Esophagus muscularis mucosa (tissue), 4 donors: ENCODE data around the gene ATOX1. TPM values are rescaled to one million over a fixed set of nuclear protein-coding genes. Genes with fewer than 3 reads are reported as not detected.
"Not testable (repeated sequence)": the region's sequence is repeated elsewhere in the genome, so short reads cannot be mapped to it uniquely, and the experiment has no call there.

Experiments
- DNase-seq: peaks from one replicate; pipeline ENCODE4 v3.0.0-alpha.2; 2017; ENCODE audit errors: extremely low spot score
- H3K27ac ChIP-seq, 4 donors: fragments of 200-600 bp; sonication (generic); replicated peaks in 1 of 4; 1 replicate in 3 of 4; 2 replicates in 1 of 4; pipeline ENCODE4 v1.5.1; 2016 to 2019; ENCODE audit warnings: mild to moderate bottlenecking in 1 of 4
- H3K27me3 ChIP-seq, 4 donors: fragments of 200-600 bp; sonication (generic); one replicate each; pipeline versions ENCODE4 v1.5.1 to v1.6.0; 2016 to 2019
- H3K36me3 ChIP-seq, 4 donors: fragments of 200-600 bp; sonication (generic); one replicate each; pipeline ENCODE4 v1.5.1; 2016 to 2019
- H3K4me1 ChIP-seq, 4 donors: fragments of 200-600 bp; sonication (generic); one replicate each; pipeline ENCODE4 v1.5.1; 2016 to 2019
- H3K4me3 ChIP-seq, 4 donors: fragments of 200-600 bp; sonication (generic); 1 replicate in 2 of 4; 2 replicates in 2 of 4; pipeline ENCODE4 v1.5.1; 2016 to 2019; ENCODE audit warnings: mild to moderate bottlenecking in 4 of 4, moderate library complexity in 1 of 4
- H3K9me3 ChIP-seq, 4 donors: fragments of 200-600 bp; sonication (generic); 1 replicate in 3 of 4; 2 replicates in 1 of 4; pipeline ENCODE4 v1.5.1; 2016 to 2019
- CTCF ChIP-seq, 3 experiments: fragments of 200-600 bp in 2 of 3; fragments of 450-650 bp in 1 of 3; sonication (generic) in 2 of 3; IDR thresholded peaks; one replicate each; pipeline ENCODE4 v1.5.1; 2017 to 2019; ENCODE audit warnings: antibody characterized with exemption in 3 of 3, mild to moderate bottlenecking in 2 of 3, moderate library complexity in 1 of 3
- EP300 ChIP-seq: sonication (generic); formaldehyde crosslinking; IDR thresholded peaks from one replicate; pipeline ENCODE4 v1.6.1; 2017; ENCODE audit warnings: antibody characterized with exemption
- POLR2A ChIP-seq: fragments of 450-650 bp; IDR thresholded peaks from one replicate; pipeline ENCODE4 v1.6.1; 2017; ENCODE audit warnings: antibody characterized with exemption, moderate library complexity, mild to moderate bottlenecking, low read depth
- POLR2AphosphoS5 ChIP-seq, 2 donors: sonication (generic); formaldehyde crosslinking; IDR thresholded peaks; one replicate each; pipeline ENCODE4 v1.6.1; 2017; ENCODE audit warnings: antibody characterized with exemption in 2 of 2
- WGBS: methylation state at CpG from one replicate; pipeline ENCODE4 v1.1.5; 2018; 5-methylcytosine and 5-hydroxymethylcytosine counted together
- intact Hi-C: fragments of 100-400 bp; cut with DNase I; formaldehyde crosslinking; loops from one replicate; pipeline ENCODE4 v1.15.1; 2023
- total RNA-seq, 4 donors: library from RNA; depleted of rRNA; stranded (reverse); fragments of >200 nt; gene quantifications; one replicate each; pipeline versions ENCODE4 v1.1.0 to v1.2.1, GENCODE V29; 2016

Gene ATOX1
- total RNA-seq, 4 donors from 2014 or later: 101 to 144 (median 114) TPM

GRCh38 chr5:151700296-151700695 is 58.1 kb downstream of the ATOX1 start:
- peaks cover 12 to 53% (median 50%) of the 10 kb centered on the region in 4 donors for H3K4me1 ChIP-seq

DNA sequence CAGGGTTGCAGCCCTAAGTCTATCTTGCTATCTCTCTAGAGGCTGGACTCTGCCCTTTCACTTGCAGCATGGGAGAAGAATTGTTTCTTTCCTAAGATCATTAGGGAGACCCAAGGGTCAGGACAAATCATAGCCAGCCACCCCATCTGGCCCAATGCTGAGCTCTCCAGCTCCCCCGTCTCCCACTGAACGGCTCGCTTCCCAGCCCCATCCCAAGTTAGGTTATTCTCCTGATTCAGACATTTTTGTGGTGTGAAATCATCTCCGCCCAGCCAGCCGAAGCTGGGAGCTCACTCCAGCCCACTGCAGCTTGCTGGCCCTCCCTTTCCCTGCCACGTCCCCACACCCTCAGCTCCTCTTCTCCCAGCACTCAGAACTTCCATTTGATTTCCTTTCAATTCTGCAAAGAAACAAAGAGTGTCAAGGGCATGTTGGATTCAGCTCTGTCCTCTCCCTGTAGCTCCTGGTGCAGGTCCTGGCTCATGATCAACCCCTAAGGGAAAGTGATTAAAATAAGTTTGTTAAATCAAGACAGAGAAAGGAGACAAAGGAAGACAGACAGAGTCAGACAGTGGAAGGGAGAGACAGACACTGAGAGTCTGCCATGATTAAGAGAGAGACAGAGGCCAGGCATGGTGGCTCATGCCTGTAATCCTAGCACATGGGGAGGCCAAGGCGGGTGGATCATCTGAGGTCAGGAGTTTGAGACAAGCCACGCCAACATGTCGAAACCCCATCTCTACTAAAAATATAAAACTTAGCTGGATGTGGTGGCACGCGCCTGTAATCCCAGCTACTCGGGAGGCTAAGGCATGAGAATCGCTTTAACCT is 59.1 kb downstream of the ATOX1 start:
- DNase-seq: no peak
- peak overlapping the region in 3 of 4 donors; percentile 11 to 19 (median 13) for H3K4me3 ChIP-seq
- no peaks in the 10 kb centered on the region for H3K9me3 ChIP-seq
- peaks cover 12 to 55% (median 51%) of the 10 kb centered on the region in 4 donors for H3K4me1 ChIP-seq
- no peaks in the 10 kb centered on the region for H3K27me3 ChIP-seq
- TF ChIP-seq EP300: no peak
- TF ChIP-seq POLR2AphosphoS5 (IDR thresholded peaks at IDR 0.05): peak; percentile 53 to 68
- no peak for TF ChIP-seq POLR2A
- intact Hi-C loops: loop anchor here (5.0 kb wide), 1 partner anchor 38 kb away; no protein-coding TSS in a partner anchor
- 57% methylated on average over 13 of the region's 13 CpGs for WGBS
- H3K27ac ChIP-seq: peak overlapping the region; percentile 67 to 76 (median 74)
- no peaks in the 10 kb centered on the region for H3K36me3 ChIP-seq

More at GRCh38 chr5:151700296-151700695, 58.1 kb downstream of the ATOX1 start:
- no peak overlapping the region for H3K4me3 ChIP-seq
- no peaks in the 10 kb centered on the region for H3K9me3 ChIP-seq
- no peak for DNase-seq
- H3K27ac ChIP-seq: peak overlapping the region in 1 of 4 donors; percentile 76
- TF ChIP-seq EP300 (no peak), CTCF (IDR thresholded peaks at IDR 0.05) (no peak), POLR2A (no peak), POLR2AphosphoS5 (IDR thresholded peaks at IDR 0.05) (no peak)
- H3K27me3 ChIP-seq: no peaks in the 10 kb centered on the region
- intact Hi-C loops: no loop called here
- H3K36me3 ChIP-seq: no peaks in the 10 kb centered on the region
- 80% methylated on average over 2 of the region's 2 CpGs for WGBS

DNA sequence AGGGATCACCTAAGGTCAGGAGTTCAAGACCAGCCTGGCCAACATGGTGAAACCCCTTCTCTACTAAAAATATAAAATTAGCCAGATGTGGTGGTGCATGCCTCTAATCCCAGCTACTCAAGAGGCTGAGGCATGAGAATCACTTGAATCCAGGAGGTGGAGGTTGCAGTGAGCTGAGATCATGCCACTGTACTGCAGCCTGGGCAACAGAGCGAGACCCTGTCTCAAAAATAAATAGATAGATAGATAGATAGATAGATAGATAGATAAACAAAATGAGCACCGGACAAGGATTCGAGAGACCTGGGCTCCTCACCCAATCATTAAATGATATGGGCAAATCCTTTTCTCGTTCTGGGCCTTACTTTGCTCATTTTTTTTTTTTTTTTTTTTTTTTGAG is 60.4 kb downstream of the ATOX1 start:
- Histone ChIP-seq H3K27ac (peak overlapping the region; percentile 76 to 81 (median 76)), H3K4me1 (peaks cover 12 to 55% (median 51%) of the 10 kb centered on the region in 4 donors)
- intact Hi-C loops: loop anchor here (5.0 kb wide), 1 partner anchor 39 kb away; no protein-coding TSS in a partner anchor

GRCh38 chr5:151697452-151697851 is 61.0 kb downstream of the ATOX1 start:
- Histone ChIP-seq H3K27me3 (no peaks in the 10 kb centered on the region), H3K36me3 (no peaks in the 10 kb centered on the region), H3K4me1 (peaks cover 12 to 54% (median 50%) of the 10 kb centered on the region in 4 donors), H3K4me3 (no peak overlapping the region), H3K27ac (peak overlapping the region; percentile 76 to 81 (median 76)), H3K9me3 (no peaks in the 10 kb centered on the region)
- 77% methylated on average over 7 of the region's 8 CpGs for WGBS
- intact Hi-C loops: loop anchor here (5.0 kb wide), 1 partner anchor 40 kb away; no protein-coding TSS in a partner anchor
- no peak for DNase-seq
- no peak for TF ChIP-seq EP300
- TF ChIP-seq POLR2A: no peak
- TF ChIP-seq CTCF (IDR thresholded peaks at IDR 0.05): no peak
- no peak for TF ChIP-seq POLR2AphosphoS5 (IDR thresholded peaks at IDR 0.05)

More for the DNA sequence above, 60.4 kb downstream of the ATOX1 start:
- not testable (repeated sequence) for H3K27me3 ChIP-seq, H3K9me3 ChIP-seq, DNase-seq, H3K36me3 ChIP-seq, H3K4me3 ChIP-seq
- 93% methylated on average over 4 of the region's 4 CpGs for WGBS

DNA sequence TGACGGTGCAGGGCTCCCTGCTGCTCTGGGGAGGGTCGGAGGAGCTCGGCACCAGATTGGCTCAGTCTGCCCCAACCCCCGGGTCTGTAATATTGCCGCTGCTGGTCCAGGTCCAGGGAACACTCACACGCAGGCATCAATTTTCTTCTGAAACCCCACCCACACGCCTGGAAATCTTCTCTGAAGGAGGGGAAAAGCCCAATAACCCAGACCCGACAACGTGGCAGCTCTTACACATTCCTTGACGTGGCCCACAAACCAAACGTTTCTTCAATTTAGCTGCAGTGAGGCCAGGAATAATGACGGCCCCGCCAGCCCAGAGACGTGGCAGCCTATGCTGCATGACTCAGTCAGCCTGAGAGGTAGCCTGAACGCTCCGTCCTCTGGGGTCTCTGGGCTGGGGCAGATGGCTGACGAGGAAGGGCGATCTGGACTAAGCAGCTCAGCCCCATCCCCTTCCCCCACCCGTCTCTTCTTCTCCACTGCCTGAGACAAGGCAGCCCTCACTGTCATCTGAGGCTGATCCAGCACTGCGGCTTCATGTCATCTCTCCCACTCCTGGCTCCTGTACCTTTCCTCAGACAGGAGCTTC is 61.9 kb downstream of the ATOX1 start:
- Histone ChIP-seq H3K4me3 (peak overlapping the region; percentile 25 to 30 (median 28)), H3K9me3 (no peaks in the 10 kb centered on the region), H3K4me1 (peaks cover 12 to 51% (median 48%) of the 10 kb centered on the region in 4 donors), H3K27ac (peak overlapping the region; percentile 76 to 81 (median 76)), H3K27me3 (no peaks in the 10 kb centered on the region), H3K36me3 (no peaks in the 10 kb centered on the region)
- intact Hi-C loops: loop anchor here (5.0 kb wide), 1 partner anchor 41 kb away; no protein-coding TSS in a partner anchor
- 18% methylated on average over 18 of the region's 20 CpGs for WGBS
- TF ChIP-seq EP300 (no peak), POLR2AphosphoS5 (IDR thresholded peaks at IDR 0.05) (peak; percentile 55 to 60)
- DNase-seq: no peak

DNA sequence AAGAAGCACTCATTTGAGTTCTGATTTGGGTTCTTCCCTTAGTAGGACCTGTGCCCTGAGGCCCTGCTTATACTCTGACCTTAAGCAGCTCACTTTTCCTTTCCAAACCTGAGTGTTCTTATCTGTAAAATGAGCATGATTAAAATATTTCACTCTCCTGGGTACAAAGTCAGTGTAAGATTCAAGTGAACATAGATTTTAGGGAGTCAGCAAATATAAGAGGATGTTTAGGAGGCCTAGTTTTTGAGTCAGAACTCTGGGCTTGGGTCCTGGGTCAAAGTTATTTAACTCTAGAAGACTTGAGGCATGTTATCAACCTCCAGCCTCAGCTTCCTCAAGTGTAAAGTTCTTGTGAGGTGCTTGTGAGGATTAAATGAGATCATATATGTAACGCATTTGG is 63.0 kb downstream of the ATOX1 start:
- intact Hi-C loops: loop anchor here (5.0 kb wide), 1 partner anchor 42 kb away; no protein-coding TSS in a partner anchor
- TF ChIP-seq POLR2AphosphoS5 (IDR thresholded peaks at IDR 0.05) (no peak), EP300 (no peak), CTCF (IDR thresholded peaks at IDR 0.05) (no peak), POLR2A (no peak)
- H3K4me3 ChIP-seq: no peak overlapping the region
- no peak for DNase-seq
- H3K36me3 ChIP-seq: no peaks in the 10 kb centered on the region
- WGBS: 81% methylated on average over 1 of the region's 1 CpG
- no peaks in the 10 kb centered on the region for H3K9me3 ChIP-seq
- H3K4me1 ChIP-seq: peaks cover 12 to 50% (median 46%) of the 10 kb centered on the region in 4 donors
- H3K27me3 ChIP-seq: no peaks in the 10 kb centered on the region
- peak overlapping the region; percentile 76 to 81 (median 76) for H3K27ac ChIP-seq
